Esophagus muscularis mucosa (tissue), 4 donors: ENCODE results near the gene IGF2R. TPM values are rescaled to one million over a fixed set of nuclear protein-coding genes. Genes with fewer than 3 reads are reported as not detected.

Experiments used
- DNase-seq: peaks from one replicate; pipeline ENCODE4 v3.0.0-alpha.2; 2017; ENCODE audit errors: extremely low spot score
- H3K27ac ChIP-seq, 4 donors: fragments of 200-600 bp; sonication (generic); replicated peaks in 1 of 4; 1 replicate in 3 of 4; 2 replicates in 1 of 4; pipeline ENCODE4 v1.5.1; 2016 to 2019; ENCODE audit warnings: mild to moderate bottlenecking in 1 of 4
- H3K27me3 ChIP-seq, 4 donors: fragments of 200-600 bp; sonication (generic); one replicate each; pipeline versions ENCODE4 v1.5.1 to v1.6.0; 2016 to 2019
- H3K36me3 ChIP-seq, 4 donors: fragments of 200-600 bp; sonication (generic); one replicate each; pipeline ENCODE4 v1.5.1; 2016 to 2019
- H3K4me1 ChIP-seq, 4 donors: fragments of 200-600 bp; sonication (generic); one replicate each; pipeline ENCODE4 v1.5.1; 2016 to 2019
- H3K4me3 ChIP-seq, 4 donors: fragments of 200-600 bp; sonication (generic); 1 replicate in 2 of 4; 2 replicates in 2 of 4; pipeline ENCODE4 v1.5.1; 2016 to 2019; ENCODE audit warnings: mild to moderate bottlenecking in 4 of 4, moderate library complexity in 1 of 4
- H3K9me3 ChIP-seq, 4 donors: fragments of 200-600 bp; sonication (generic); 1 replicate in 3 of 4; 2 replicates in 1 of 4; pipeline ENCODE4 v1.5.1; 2016 to 2019
- EP300 ChIP-seq: sonication (generic); formaldehyde crosslinking; IDR thresholded peaks from one replicate; pipeline ENCODE4 v1.6.1; 2017; ENCODE audit warnings: antibody characterized with exemption
- POLR2A ChIP-seq: fragments of 450-650 bp; IDR thresholded peaks from one replicate; pipeline ENCODE4 v1.6.1; 2017; ENCODE audit warnings: antibody characterized with exemption, moderate library complexity, mild to moderate bottlenecking, low read depth
- POLR2AphosphoS5 ChIP-seq, 2 donors: sonication (generic); formaldehyde crosslinking; IDR thresholded peaks; one replicate each; pipeline ENCODE4 v1.6.1; 2017; ENCODE audit warnings: antibody characterized with exemption in 2 of 2
- WGBS: methylation state at CpG from one replicate; pipeline ENCODE4 v1.1.5; 2018; 5-methylcytosine and 5-hydroxymethylcytosine counted together
- intact Hi-C: fragments of 100-400 bp; cut with DNase I; formaldehyde crosslinking; loops from one replicate; pipeline ENCODE4 v1.15.1; 2023
- total RNA-seq, 4 donors: library from RNA; depleted of rRNA; stranded (reverse); fragments of >200 nt; gene quantifications; one replicate each; pipeline versions ENCODE4 v1.1.0 to v1.2.1, GENCODE V29; 2016
- TF ChIP-seq, protein P1 (sequence below), 3 experiments: fragments of 200-600 bp in 2 of 3; fragments of 450-650 bp in 1 of 3; sonication (generic) in 2 of 3; IDR thresholded peaks; one replicate each; pipeline ENCODE4 v1.5.1; 2017 to 2019; ENCODE audit warnings: antibody characterized with exemption in 3 of 3, mild to moderate bottlenecking in 2 of 3, moderate library complexity in 1 of 3

IGF2R gene
- total RNA-seq, 4 donors from 2014 or later: 43.6 to 75.3 (median 58.4) TPM

DNA sequence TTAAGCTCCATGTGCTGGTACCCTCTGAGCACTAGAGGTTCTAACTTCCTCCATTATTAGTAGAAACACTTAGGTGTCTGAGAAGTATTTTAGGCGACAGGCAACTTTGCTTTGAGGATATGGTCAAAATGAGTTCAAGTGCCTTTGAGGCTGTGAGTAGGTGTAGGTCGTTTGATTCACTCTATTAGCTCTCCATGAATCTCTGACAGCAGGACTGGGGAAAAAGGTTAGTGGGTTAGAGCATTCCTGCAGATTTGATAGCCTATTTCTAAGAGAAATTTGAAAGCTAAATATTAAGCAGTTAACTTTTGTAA, 45.9 kb downstream of the IGF2R start:
- peaks cover 0 to 16% (median 0%) of the 10 kb centered on the region in 4 donors for H3K4me1 ChIP-seq
- TF ChIP-seq POLR2A (no peak), EP300 (no peak), POLR2AphosphoS5 (IDR thresholded peaks at IDR 0.05) (no peak)
- TF ChIP-seq, protein P1, sequence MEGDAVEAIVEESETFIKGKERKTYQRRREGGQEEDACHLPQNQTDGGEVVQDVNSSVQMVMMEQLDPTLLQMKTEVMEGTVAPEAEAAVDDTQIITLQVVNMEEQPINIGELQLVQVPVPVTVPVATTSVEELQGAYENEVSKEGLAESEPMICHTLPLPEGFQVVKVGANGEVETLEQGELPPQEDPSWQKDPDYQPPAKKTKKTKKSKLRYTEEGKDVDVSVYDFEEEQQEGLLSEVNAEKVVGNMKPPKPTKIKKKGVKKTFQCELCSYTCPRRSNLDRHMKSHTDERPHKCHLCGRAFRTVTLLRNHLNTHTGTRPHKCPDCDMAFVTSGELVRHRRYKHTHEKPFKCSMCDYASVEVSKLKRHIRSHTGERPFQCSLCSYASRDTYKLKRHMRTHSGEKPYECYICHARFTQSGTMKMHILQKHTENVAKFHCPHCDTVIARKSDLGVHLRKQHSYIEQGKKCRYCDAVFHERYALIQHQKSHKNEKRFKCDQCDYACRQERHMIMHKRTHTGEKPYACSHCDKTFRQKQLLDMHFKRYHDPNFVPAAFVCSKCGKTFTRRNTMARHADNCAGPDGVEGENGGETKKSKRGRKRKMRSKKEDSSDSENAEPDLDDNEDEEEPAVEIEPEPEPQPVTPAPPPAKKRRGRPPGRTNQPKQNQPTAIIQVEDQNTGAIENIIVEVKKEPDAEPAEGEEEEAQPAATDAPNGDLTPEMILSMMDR (IDR thresholded peaks at IDR 0.05): no peak
- peaks cover 3 to 37% (median 29%) of the 10 kb centered on the region in 4 donors for H3K36me3 ChIP-seq
- H3K27ac ChIP-seq: no peak overlapping the region
- no peak overlapping the region for H3K4me3 ChIP-seq
- H3K27me3 ChIP-seq: no peaks in the 10 kb centered on the region
- DNase-seq: no peak
- intact Hi-C loops: no loop called here
- no peaks in the 10 kb centered on the region for H3K9me3 ChIP-seq
- 85% methylated on average over 2 of the region's 2 CpGs for WGBS

DNA sequence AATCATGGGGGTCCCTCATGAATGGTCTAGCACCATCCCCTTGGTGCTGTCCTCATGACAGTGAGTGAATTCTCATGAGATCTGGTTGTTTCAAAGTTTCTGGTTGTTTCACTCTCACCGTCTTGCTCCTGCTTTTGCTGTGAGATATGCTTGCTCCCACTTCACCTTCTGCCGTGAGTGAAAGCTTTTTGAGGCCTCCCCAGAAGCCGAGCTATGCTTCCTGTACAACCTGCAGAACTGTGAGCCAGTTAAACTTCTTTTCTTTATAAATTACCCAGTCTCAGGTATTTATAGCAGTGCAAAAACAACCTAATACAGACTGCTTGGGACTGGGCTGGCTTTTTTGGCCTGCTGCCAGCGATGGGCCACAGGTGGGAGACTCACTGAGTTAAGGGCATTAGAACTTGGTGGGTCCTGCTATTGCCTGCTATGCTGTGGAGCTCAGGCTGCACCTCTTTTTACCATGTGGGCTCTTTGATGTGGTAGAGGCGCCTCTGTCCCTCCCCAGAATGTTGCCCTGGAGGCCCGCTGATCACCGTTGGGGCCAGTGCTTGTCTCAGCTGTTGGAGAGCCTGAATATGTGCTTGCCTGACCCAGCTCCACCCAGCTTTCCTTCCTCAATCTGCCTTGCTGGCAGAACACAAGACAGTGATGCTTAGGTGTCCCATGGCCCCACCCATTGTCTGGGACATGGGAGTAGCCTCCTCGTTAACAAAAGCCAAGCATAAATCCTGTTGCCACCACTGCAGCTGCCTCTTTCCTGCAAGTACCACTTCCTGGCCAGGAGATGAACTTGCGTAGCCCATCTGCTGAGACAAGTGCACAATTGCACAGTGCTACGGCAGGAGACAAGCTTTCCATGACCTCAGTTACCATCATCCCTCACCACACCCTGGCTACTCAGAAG, 47.1 kb downstream of the IGF2R start:
- no peaks in the 10 kb centered on the region for H3K9me3 ChIP-seq
- H3K4me3 ChIP-seq: no peak overlapping the region
- no peak overlapping the region for H3K27ac ChIP-seq
- H3K27me3 ChIP-seq: no peaks in the 10 kb centered on the region
- peaks cover 0 to 8% (median 0%) of the 10 kb centered on the region in 4 donors for H3K4me1 ChIP-seq
- peaks cover 3 to 31% (median 19%) of the 10 kb centered on the region in 4 donors for H3K36me3 ChIP-seq
- intact Hi-C loops: no loop called here
- 86% methylated on average over 9 of the region's 10 CpGs for WGBS
- TF ChIP-seq POLR2A (no peak), POLR2AphosphoS5 (IDR thresholded peaks at IDR 0.05) (no peak), EP300 (no peak)
- TF ChIP-seq, protein P1 (IDR thresholded peaks at IDR 0.05): no peak
- no peak for DNase-seq

DNA sequence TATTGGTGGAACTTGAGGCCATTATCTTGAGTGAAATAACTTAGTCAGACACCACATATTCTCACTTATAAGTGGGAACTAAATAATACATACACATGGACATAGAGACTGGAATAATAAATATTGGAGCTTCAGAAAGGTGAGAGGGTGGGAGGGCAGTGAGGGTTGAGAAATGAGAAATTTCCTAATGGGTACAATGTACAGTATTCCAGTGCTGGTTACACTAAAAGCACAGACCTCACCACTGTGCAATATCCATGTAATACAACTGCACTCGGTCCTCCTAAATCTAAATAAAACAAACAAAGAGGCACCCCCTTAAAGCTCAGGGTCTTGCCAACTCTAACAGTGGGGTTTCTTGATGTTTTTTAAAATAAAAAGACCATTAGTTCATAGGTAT, 53.2 kb downstream of the IGF2R start:
- intact Hi-C loops: no loop called here
- Histone ChIP-seq H3K36me3 (peaks cover 8 to 33% (median 26%) of the 10 kb centered on the region in 4 donors), H3K27ac (no peak overlapping the region), H3K4me3 (no peak overlapping the region), H3K4me1 (no peaks in the 10 kb centered on the region), H3K27me3 (no peaks in the 10 kb centered on the region), H3K9me3 (no peaks in the 10 kb centered on the region)
- WGBS: 100% methylated on average over 1 of the region's 1 CpG
- no peak for TF ChIP-seq POLR2AphosphoS5 (IDR thresholded peaks at IDR 0.05)
- TF ChIP-seq, protein P1 (IDR thresholded peaks at IDR 0.05): no peak
- no peak for TF ChIP-seq EP300
- TF ChIP-seq POLR2A: no peak
- DNase-seq: no peak

DNA sequence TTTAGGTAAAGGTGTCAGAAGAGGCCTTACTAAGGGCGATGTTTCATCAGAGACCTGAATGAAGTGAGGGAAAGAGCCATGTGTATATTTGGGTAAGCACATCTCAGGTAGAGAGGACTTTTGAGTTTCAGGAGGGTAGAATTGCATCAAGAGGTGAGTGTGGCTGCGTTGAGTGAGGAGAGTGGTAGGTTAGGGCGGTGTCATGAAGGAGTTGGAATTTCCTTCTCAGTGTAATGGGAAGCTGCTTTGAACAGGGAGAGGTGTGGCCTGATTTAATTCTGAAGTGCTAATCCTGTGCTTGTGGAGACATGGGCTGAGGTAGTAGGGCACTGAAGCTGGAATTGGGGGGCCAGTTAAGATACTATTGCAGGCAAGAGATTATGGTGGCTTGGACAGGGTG, 53.9 kb downstream of the IGF2R start:
- H3K9me3 ChIP-seq: no peaks in the 10 kb centered on the region
- no peak for TF ChIP-seq POLR2A
- intact Hi-C loops: no loop called here
- H3K4me1 ChIP-seq: no peaks in the 10 kb centered on the region
- DNase-seq: no peak
- WGBS: 72% methylated on average over 3 of the region's 3 CpGs
- H3K27me3 ChIP-seq: no peaks in the 10 kb centered on the region
- no peak overlapping the region for H3K27ac ChIP-seq
- H3K4me3 ChIP-seq: no peak overlapping the region
- peaks cover 8 to 39% (median 33%) of the 10 kb centered on the region in 4 donors for H3K36me3 ChIP-seq

DNA sequence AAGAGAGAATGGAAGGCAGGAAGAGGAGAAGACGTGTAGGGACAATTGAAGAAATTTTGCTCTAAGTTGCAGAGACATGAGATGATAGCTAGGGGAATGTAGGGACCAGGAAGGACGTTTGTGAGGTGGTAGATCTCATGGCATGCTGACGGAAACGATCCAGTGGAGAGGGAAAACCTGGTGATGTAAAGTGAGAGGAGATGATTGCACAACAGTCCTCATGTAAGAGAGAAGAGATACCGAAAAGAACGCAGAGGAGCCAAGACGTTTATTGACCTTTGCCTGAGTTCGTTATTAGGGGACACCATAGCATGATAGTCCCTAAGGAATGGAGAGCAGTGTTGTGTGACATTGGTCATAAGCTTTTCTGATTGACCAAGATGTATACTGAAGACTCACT, 55.3 kb downstream of the IGF2R start:
- Histone ChIP-seq H3K4me3 (no peak overlapping the region), H3K27ac (no peak overlapping the region), H3K9me3 (no peaks in the 10 kb centered on the region), H3K36me3 (peaks cover 8 to 50% (median 34%) of the 10 kb centered on the region in 4 donors), H3K4me1 (no peaks in the 10 kb centered on the region), H3K27me3 (no peaks in the 10 kb centered on the region)
- intact Hi-C loops: no loop called here
- TF ChIP-seq EP300: no peak
- no peak for TF ChIP-seq POLR2AphosphoS5 (IDR thresholded peaks at IDR 0.05)
- no peak for TF ChIP-seq POLR2A
- TF ChIP-seq, protein P1 (IDR thresholded peaks at IDR 0.05): no peak
- 92% methylated on average over 8 of the region's 8 CpGs for WGBS
- no peak for DNase-seq
